ENCODE results near the gene ZDHHC12. TPM values are rescaled to one million over a fixed set of nuclear protein-coding genes. Genes with fewer than 3 reads are reported as not detected.

Gene ZDHHC12
- total and polyA plus RNA-seq, 2 of the 8 experiments (the other 6 are each of a cell fraction or from before 2014, with no cell fraction given): 35.0 to 93.8 TPM

DNA sequence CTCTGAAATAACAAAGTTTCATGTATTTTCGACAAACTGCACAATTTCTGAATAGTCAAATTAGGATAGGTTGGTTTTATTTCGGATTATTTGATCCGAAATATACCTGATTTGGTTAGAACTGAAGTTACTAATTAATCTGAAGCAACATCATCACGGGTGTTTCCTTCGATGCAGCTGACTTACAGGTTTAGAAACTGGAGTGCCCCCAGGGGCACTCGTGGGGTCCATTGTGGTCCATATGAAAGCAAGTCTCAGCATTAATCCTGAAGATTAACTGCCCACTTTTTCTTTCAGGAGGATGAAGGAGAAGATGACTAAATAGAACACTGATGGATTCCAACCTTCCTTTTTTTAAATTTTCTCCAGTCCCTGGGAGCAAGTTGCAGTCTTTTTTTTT lies 29.6 kb downstream of the ZDHHC12 start:
- no peak overlapping the region for H2BK5ac ChIP-seq (ENCODE audit: low read depth, low read length)
- FAIRE-seq (no peak), DNase-seq (ENCODE audit: low read depth in 1 of 2, low spot score in 2 of 2) (no peak)
- no peak overlapping the region for H2AK5ac ChIP-seq (ENCODE audit: low read depth, low read length)
- H4K5ac ChIP-seq (ENCODE audit: insufficient read length, low read depth, low read length): no peak overlapping the region
- H3K27ac ChIP-seq (ENCODE audit: low read depth, low read length): no peak overlapping the region
- no peak overlapping the region for H3K4me2 ChIP-seq (ENCODE audit: insufficient read depth in 1 of 2, low read depth in 2 of 2, low read length in 2 of 2)
- no peak overlapping the region for H3K56ac ChIP-seq (replicated peaks; ENCODE audit: insufficient read length, low read depth, low read length)
- no peak overlapping the region for H3K18ac ChIP-seq (ENCODE audit: extremely low read depth, low read length)
- ChIA-PET CTCF (ENCODE audit: partially characterized antibody) (interaction anchor here (1.3 kb wide), 1 partner anchor 39 kb away, joined by 3 read pairs; no protein-coding TSS in a partner anchor), POLR2A (ENCODE audit: partially characterized antibody) (interaction anchor here (2.1 to 46.1 kb wide), 4 partner anchors 1 to 55 kb away, joined by 6 to 1197 read pairs (median 755); partner anchors contain the start of genes DYNC2I2, PKN3, SET and ZDHHC12)
- no peak overlapping the region for H2AFZ ChIP-seq (ENCODE audit: low read length)
- H2BK15ac ChIP-seq (ENCODE audit: low read length): no peak overlapping the region
- no peak overlapping the region for H3K4me3 ChIP-seq (ENCODE audit: extremely low read depth in 1 of 4, insufficient read depth in 2 of 4, low read depth in 3 of 4, low read length in 4 of 4)
- peaks cover 5% of the 10 kb centered on the region; the same call in 1 of the 2 replicates for H3K23me2 ChIP-seq (ENCODE audit: low read depth, low read length)
- H3K79me1 ChIP-seq (ENCODE audit: low read depth, low read length): no peaks in the 10 kb centered on the region
- H3K4ac ChIP-seq (replicated peaks; ENCODE audit: insufficient read length, low read depth, low read length): no peak overlapping the region
- H3K79me2 ChIP-seq (ENCODE audit: control insufficient read depth in 1 of 2, insufficient read depth in 2 of 2, low read length in 2 of 2): peaks cover 15 to 33% of the 10 kb centered on the region in 2 experiments
- H4K91ac ChIP-seq (replicated peaks; ENCODE audit: insufficient read length, low read length): no peak overlapping the region
- H3K9me3 ChIP-seq (ENCODE audit: insufficient read depth in 2 of 2, low read depth in 1 of 2, low read length in 1 of 2): no peaks in the 10 kb centered on the region
- no peak overlapping the region for H3K23ac ChIP-seq (ENCODE audit: insufficient read length)
- peaks cover 28 to 61% (median 48%) of the 10 kb centered on the region in 4 experiments for H3K36me3 ChIP-seq (ENCODE audit: control insufficient read depth in 2 of 4, insufficient read depth in 4 of 4, low read length in 3 of 4)
- no peak overlapping the region for H2BK20ac ChIP-seq (ENCODE audit: low read length)
- no peak overlapping the region for H3K14ac ChIP-seq (ENCODE audit: insufficient read length)
- peaks cover 0 to 1% (median 0%) of the 10 kb centered on the region in 4 experiments; a peak in 1 of 7 replicates for H3K27me3 ChIP-seq (replicated peaks in 1 of 4; ENCODE audit: control insufficient read depth in 3 of 4, extremely low read depth in 1 of 4, insufficient read depth in 3 of 4, low read length in 3 of 4)
- H2BK120ac ChIP-seq (replicated peaks; ENCODE audit: low read depth, low read length): no peak overlapping the region
- H4K8ac ChIP-seq (ENCODE audit: extremely low read depth, insufficient read depth, low read length): no peak overlapping the region
- peaks cover 16 to 23% of the 10 kb centered on the region in 2 experiments for H4K20me1 ChIP-seq (replicated peaks in 1 of 2; ENCODE audit: control insufficient read depth in 1 of 2, insufficient read depth in 2 of 2, low read length in 2 of 2)
- WGBS, 2 experiments (ENCODE audit: extremely low coverage in 1 of 2, insufficient coverage in 1 of 2, insufficient read length in 1 of 2, insufficient replicate concordance in 2 of 2, low coverage in 1 of 2, low lambda C conversion rate in 2 of 2, missing lambda C conversion rate in 1 of 2): 94% methylated on average over 6 of the region's 6 CpGs; no CpG with 5 or more reads in 1 of the 2 experiments
- H3K4me1 ChIP-seq (replicated peaks in 1 of 4; ENCODE audit: control insufficient read depth in 3 of 4, insufficient read depth in 4 of 4, low read length in 3 of 4): peaks cover 0 to 3% (median 0%) of the 10 kb centered on the region in 4 experiments; a peak in 1 of 7 replicates
- no peak overlapping the region for H2BK12ac ChIP-seq (ENCODE audit: low read depth, low read length)
- no peak overlapping the region for H3K9ac ChIP-seq (replicated peaks in 1 of 4; ENCODE audit: extremely low read depth in 1 of 4, low read depth in 3 of 4, low read length in 3 of 4)
- TF ChIP-seq KDM5A (IDR thresholded peaks at IDR 0.05; ENCODE audit: low read length) (no peak), NANOG (IDR thresholded peaks at IDR 0.05; ENCODE audit: insufficient read depth, low read depth, low read length, poor library complexity, severe bottlenecking) (no peak), BACH1 (IDR thresholded peaks at IDR 0.05; ENCODE audit: low read length) (no peak), CHD1 (IDR thresholded peaks at IDR 0.05; ENCODE audit: low read depth, low read length) (no peak), TEAD4 (IDR thresholded peaks at IDR 0.05; ENCODE audit: low read depth, low read length) (no peak), RXRA (IDR thresholded peaks at IDR 0.05; ENCODE audit: insufficient read depth, low read depth, low read length) (no peak), EGR1 (IDR thresholded peaks at IDR 0.05; ENCODE audit: borderline replicate concordance, low read depth, low read length) (no peak), ZNF274 (IDR thresholded peaks at IDR 0.05; ENCODE audit: borderline replicate concordance, extremely low read depth, low read length) (no peak)
- TF ChIP-seq, protein P1, sequence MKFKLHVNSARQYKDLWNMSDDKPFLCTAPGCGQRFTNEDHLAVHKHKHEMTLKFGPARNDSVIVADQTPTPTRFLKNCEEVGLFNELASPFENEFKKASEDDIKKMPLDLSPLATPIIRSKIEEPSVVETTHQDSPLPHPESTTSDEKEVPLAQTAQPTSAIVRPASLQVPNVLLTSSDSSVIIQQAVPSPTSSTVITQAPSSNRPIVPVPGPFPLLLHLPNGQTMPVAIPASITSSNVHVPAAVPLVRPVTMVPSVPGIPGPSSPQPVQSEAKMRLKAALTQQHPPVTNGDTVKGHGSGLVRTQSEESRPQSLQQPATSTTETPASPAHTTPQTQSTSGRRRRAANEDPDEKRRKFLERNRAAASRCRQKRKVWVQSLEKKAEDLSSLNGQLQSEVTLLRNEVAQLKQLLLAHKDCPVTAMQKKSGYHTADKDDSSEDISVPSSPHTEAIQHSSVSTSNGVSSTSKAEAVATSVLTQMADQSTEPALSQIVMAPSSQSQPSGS (IDR thresholded peaks at IDR 0.05; ENCODE audit: low read length): no peak

Measured in H1 (cell line).